Suprapubic skin (tissue), 3 donors: ENCODE data around the gene KDM4B.

ENCODE experiments used
- POLR2A ChIP-seq, 2 donors: fragments of 450-650 bp; IDR thresholded peaks; one replicate each; pipeline ENCODE4 v1.6.1; 2017; ENCODE audit warnings: antibody characterized with exemption in 2 of 2, mild to moderate bottlenecking in 2 of 2, moderate library complexity in 2 of 2
- TF ChIP-seq, protein P1 (sequence below), 2 donors: fragments of 200-600 bp in 1 of 2; fragments of 450-650 bp in 1 of 2; sonication (generic) in 1 of 2; IDR thresholded peaks; one replicate each; pipeline ENCODE4 v1.5.1; 2016 to 2019; ENCODE audit warnings: antibody characterized with exemption in 2 of 2, mild to moderate bottlenecking in 1 of 2, moderate library complexity in 1 of 2

DNA sequence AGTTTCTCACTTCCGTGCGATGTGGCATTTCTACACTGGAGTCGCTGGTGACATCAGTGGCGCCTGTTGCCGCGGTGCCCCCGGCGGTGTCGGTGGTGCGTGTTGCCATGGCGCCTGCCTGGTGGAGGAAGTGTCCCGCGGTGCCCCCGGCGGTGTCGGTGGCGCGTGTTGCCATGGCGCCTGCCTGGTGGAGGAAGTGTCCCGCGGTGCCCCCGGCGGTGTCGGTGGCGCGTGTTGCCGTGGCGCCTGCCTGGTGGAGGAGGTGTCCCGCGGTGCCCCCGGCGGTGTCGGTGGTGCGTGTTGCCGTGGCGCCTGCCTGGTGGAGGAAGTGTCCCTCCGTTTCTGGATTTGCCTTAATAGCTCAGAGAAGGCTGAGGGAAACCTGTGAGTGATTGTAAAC lies 127.6 kb downstream of the KDM4B start:
- TF ChIP-seq, protein P1, sequence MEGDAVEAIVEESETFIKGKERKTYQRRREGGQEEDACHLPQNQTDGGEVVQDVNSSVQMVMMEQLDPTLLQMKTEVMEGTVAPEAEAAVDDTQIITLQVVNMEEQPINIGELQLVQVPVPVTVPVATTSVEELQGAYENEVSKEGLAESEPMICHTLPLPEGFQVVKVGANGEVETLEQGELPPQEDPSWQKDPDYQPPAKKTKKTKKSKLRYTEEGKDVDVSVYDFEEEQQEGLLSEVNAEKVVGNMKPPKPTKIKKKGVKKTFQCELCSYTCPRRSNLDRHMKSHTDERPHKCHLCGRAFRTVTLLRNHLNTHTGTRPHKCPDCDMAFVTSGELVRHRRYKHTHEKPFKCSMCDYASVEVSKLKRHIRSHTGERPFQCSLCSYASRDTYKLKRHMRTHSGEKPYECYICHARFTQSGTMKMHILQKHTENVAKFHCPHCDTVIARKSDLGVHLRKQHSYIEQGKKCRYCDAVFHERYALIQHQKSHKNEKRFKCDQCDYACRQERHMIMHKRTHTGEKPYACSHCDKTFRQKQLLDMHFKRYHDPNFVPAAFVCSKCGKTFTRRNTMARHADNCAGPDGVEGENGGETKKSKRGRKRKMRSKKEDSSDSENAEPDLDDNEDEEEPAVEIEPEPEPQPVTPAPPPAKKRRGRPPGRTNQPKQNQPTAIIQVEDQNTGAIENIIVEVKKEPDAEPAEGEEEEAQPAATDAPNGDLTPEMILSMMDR (IDR thresholded peaks at IDR 0.05), result no peak
- no peak for TF ChIP-seq POLR2A (IDR thresholded peaks at IDR 0.05)
